Measurements from ENCODE around the gene NFAT5. TPM values are rescaled to one million over a fixed set of nuclear protein-coding genes. Genes with fewer than 3 reads are reported as not detected.

NFAT5 gene
- total RNA-seq, 1 experiment from 2014 or later: 21.0 TPM

- no peak overlapping the region for H2BK15ac ChIP-seq (ENCODE audit: low read depth, low read length)
- H3K36me3 Mint-ChIP-seq (ENCODE audit: insufficient read depth in 1 of 3, low read depth in 3 of 3): peaks cover 6 to 25% (median 11%) of the 10 kb centered on the region in 3 experiments
- no peak overlapping the region for H2BK12ac ChIP-seq (ENCODE audit: insufficient read length, low read depth, low read length)
- H3K56ac ChIP-seq (ENCODE audit: insufficient read length, low read depth, low read length): no peak overlapping the region
- no peak overlapping the region for H4K8ac ChIP-seq (replicated peaks; ENCODE audit: insufficient read length, low read depth, low read length)
- H2AFZ ChIP-seq (ENCODE audit: low read length): no peak overlapping the region
- H3K4me1 Mint-ChIP-seq: peaks cover 4% of the 10 kb centered on the region in 2 experiments
- no peak overlapping the region for H3K4ac ChIP-seq (ENCODE audit: low read depth, low read length)
- H4K91ac ChIP-seq (ENCODE audit: insufficient read length, low read depth, low read length): no peak overlapping the region
- H3K14ac ChIP-seq (ENCODE audit: insufficient read depth, low read length): no peak overlapping the region
- H3T11ph ChIP-seq (ENCODE audit: low read length): no peak overlapping the region
- no peaks in the 10 kb centered on the region for H3K27me3 Mint-ChIP-seq (ENCODE audit: low read depth)
- H2BK120ac ChIP-seq (ENCODE audit: low read depth, low read length, poor library complexity, severe bottlenecking): no peak overlapping the region
- no peak overlapping the region for H3K9ac ChIP-seq (ENCODE audit: extremely low read depth, insufficient read length, low read length)
- no peaks in the 10 kb centered on the region for H3K79me2 ChIP-seq (ENCODE audit: insufficient read depth, low read length)
- no peaks in the 10 kb centered on the region for H4K20me1 ChIP-seq (ENCODE audit: control insufficient read depth, insufficient read depth, insufficient read length)
- H3K4me3 Mint-ChIP-seq: no peak overlapping the region
- no peak overlapping the region for H2BK5ac ChIP-seq (ENCODE audit: insufficient read length, low read length)
- TF ChIP-seq, protein P1, sequence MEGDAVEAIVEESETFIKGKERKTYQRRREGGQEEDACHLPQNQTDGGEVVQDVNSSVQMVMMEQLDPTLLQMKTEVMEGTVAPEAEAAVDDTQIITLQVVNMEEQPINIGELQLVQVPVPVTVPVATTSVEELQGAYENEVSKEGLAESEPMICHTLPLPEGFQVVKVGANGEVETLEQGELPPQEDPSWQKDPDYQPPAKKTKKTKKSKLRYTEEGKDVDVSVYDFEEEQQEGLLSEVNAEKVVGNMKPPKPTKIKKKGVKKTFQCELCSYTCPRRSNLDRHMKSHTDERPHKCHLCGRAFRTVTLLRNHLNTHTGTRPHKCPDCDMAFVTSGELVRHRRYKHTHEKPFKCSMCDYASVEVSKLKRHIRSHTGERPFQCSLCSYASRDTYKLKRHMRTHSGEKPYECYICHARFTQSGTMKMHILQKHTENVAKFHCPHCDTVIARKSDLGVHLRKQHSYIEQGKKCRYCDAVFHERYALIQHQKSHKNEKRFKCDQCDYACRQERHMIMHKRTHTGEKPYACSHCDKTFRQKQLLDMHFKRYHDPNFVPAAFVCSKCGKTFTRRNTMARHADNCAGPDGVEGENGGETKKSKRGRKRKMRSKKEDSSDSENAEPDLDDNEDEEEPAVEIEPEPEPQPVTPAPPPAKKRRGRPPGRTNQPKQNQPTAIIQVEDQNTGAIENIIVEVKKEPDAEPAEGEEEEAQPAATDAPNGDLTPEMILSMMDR (conservative IDR thresholded peaks at IDR 0.05): no peak
- no CpG with 5 or more reads among the region's 3 CpGs for WGBS (ENCODE audit: extremely low coverage, insufficient read length, low lambda C conversion rate)
- H2AK5ac ChIP-seq (ENCODE audit: insufficient read length, low read length): no peak overlapping the region
- no peaks in the 10 kb centered on the region for H3K4me1 ChIP-seq (ENCODE audit: insufficient read depth, low read length)
- no peak overlapping the region for H2BK20ac ChIP-seq (ENCODE audit: low read depth, low read length, poor library complexity, severe bottlenecking)
- H3K79me1 ChIP-seq (ENCODE audit: insufficient read depth, low read depth, low read length, poor library complexity, severe bottlenecking): no peaks in the 10 kb centered on the region
- H3K23me2 ChIP-seq (ENCODE audit: insufficient read length, low read depth, low read length, poor library complexity, severe bottlenecking): no peaks in the 10 kb centered on the region
- H3K4me2 ChIP-seq (ENCODE audit: insufficient read depth, insufficient read length, low read length): no peak overlapping the region
- no peak overlapping the region for H3K27ac Mint-ChIP-seq
- no peaks in the 10 kb centered on the region for H3K27me3 ChIP-seq (ENCODE audit: insufficient read depth, low read length)
- DNase-seq: no peak
- H3K27ac ChIP-seq (ENCODE audit: insufficient read length, low read depth, low read length): no peak overlapping the region
- H3K18ac ChIP-seq (ENCODE audit: insufficient read length, low read depth, low read length): no peak overlapping the region
- H3K23ac ChIP-seq (ENCODE audit: insufficient read length, low read depth, low read length): no peak overlapping the region
- no peaks in the 10 kb centered on the region for H3K9me3 Mint-ChIP-seq
- no peaks in the 10 kb centered on the region for H3K9me3 ChIP-seq (ENCODE audit: control insufficient read depth, low read depth, low read length)
- no peak overlapping the region for H4K5ac ChIP-seq (ENCODE audit: insufficient read length, low read depth, low read length)
Measured at GRCh38 chr16:69698404-69698803, 132.6 kb downstream of the NFAT5 start.

Data from H9 (cell line).